ENCODE results near the gene NHERF1. TPM values are rescaled to one million over a fixed set of nuclear protein-coding genes. Genes with fewer than 3 reads are reported as not detected.

The NHERF1 gene
- total and polyA plus RNA-seq, 2 of the 13 experiments (the other 11 are each of a cell fraction or from before 2014, with no cell fraction given): 169 to 269 TPM

DNA sequence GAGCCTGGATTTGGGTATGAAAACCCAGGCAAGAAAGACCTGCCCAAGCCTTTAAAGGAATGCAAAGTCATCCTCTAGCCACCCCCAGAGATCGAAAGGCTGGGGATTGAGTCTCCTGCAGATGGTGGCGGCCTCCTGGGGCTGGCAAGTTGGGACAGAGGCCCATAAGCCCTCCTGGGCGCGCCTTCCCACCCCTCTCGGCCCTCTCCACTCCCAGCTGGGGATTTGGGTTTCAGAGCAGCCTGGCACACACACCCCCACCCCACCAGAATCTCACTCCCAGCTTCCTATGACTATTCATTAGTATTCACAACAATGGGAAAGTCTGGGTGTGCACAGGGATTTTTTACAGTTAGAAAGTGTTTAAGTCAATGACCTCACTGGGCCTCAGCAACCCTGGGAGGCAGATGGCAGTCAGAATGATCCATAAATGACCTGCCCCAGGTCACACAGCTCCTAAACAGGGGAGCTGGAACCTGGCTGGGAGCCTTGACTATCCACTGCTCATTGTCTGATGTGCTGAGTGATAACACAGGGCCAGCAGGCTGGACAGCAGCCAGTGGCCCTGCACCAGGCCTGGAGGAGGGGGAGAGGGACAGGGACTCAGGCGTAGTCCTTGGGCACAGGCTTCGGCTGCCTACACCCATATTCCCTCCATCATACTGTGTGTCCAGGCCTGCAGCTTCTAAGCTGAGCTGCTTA, 12.1 kb downstream of the NHERF1 start (continued):
- TF ChIP-seq ZEB1 (IDR thresholded peaks at IDR 0.05; ENCODE audit: insufficient replicate concordance, low read depth) (no peak), CCAR2 (optimal IDR thresholded peaks at IDR 0.05; ENCODE audit: low read depth, low read length) (no peak), SOX5 (CRISPR knock-in tag; IDR thresholded peaks at IDR 0.05; ENCODE audit: borderline replicate concordance) (peak; percentile 61; the same call in 1 of the 2 replicates), ZNF761 (CRISPR knock-in tag; conservative IDR thresholded peaks at IDR 0.05) (0 out of 2 replicates have a peak, but pooled peaks have one; percentile 24), RBM39 (IDR thresholded peaks at IDR 0.05; ENCODE audit: low read depth, low read length, poor library complexity, severe bottlenecking) (peak; percentile 18), JDP2 (CRISPR knock-in tag; IDR thresholded peaks at IDR 0.05; ENCODE audit: borderline replicate concordance) (no peak), NR2F6 (IDR thresholded peaks at IDR 0.05) (peak; percentile 14; the same call in 1 of the 2 replicates), NR2F6 (CRISPR knock-in tag; IDR thresholded peaks at IDR 0.05) (peak; percentile 37; the same call in 1 of the 2 replicates), HNRNPL (IDR thresholded peaks at IDR 0.05; ENCODE audit: low read depth, low read length) (0 out of 2 replicates have a peak, but pooled peaks have one; percentile 4), HDAC1 (CRISPR knock-in tag; IDR thresholded peaks at IDR 0.05) (0 out of 2 replicates have a peak, but pooled peaks have one; percentile 33)
- TF ChIP-seq, protein P1, sequence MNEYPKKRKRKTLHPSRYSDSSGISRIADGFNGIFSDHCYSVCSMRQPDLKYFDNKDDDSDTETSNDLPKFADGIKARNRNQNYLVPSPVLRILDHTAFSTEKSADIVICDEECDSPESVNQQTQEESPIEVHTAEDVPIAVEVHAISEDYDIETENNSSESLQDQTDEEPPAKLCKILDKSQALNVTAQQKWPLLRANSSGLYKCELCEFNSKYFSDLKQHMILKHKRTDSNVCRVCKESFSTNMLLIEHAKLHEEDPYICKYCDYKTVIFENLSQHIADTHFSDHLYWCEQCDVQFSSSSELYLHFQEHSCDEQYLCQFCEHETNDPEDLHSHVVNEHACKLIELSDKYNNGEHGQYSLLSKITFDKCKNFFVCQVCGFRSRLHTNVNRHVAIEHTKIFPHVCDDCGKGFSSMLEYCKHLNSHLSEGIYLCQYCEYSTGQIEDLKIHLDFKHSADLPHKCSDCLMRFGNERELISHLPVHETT (CRISPR knock-in tag; conservative IDR thresholded peaks at IDR 0.05): no peak
- TF ChIP-seq, protein P2, sequence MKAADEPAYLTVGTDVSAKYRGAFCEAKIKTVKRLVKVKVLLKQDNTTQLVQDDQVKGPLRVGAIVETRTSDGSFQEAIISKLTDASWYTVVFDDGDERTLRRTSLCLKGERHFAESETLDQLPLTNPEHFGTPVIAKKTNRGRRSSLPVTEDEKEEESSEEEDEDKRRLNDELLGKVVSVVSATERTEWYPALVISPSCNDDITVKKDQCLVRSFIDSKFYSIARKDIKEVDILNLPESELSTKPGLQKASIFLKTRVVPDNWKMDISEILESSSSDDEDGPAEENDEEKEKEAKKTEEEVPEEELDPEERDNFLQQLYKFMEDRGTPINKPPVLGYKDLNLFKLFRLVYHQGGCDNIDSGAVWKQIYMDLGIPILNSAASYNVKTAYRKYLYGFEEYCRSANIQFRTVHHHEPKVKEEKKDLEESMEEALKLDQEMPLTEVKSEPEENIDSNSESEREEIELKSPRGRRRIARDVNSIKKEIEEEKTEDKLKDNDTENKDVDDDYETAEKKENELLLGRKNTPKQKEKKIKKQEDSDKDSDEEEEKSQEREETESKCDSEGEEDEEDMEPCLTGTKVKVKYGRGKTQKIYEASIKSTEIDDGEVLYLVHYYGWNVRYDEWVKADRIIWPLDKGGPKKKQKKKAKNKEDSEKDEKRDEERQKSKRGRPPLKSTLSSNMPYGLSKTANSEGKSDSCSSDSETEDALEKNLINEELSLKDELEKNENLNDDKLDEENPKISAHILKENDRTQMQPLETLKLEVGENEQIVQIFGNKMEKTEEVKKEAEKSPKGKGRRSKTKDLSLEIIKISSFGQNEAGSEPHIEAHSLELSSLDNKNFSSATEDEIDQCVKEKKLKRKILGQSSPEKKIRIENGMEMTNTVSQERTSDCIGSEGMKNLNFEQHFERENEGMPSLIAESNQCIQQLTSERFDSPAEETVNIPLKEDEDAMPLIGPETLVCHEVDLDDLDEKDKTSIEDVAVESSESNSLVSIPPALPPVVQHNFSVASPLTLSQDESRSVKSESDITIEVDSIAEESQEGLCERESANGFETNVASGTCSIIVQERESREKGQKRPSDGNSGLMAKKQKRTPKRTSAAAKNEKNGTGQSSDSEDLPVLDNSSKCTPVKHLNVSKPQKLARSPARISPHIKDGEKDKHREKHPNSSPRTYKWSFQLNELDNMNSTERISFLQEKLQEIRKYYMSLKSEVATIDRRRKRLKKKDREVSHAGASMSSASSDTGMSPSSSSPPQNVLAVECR (CRISPR knock-in tag; IDR thresholded peaks at IDR 0.05; ENCODE audit: borderline replicate concordance): 0 out of 2 replicates have a peak, but pooled peaks have one; percentile 5
- TF ChIP-seq, protein P3, sequence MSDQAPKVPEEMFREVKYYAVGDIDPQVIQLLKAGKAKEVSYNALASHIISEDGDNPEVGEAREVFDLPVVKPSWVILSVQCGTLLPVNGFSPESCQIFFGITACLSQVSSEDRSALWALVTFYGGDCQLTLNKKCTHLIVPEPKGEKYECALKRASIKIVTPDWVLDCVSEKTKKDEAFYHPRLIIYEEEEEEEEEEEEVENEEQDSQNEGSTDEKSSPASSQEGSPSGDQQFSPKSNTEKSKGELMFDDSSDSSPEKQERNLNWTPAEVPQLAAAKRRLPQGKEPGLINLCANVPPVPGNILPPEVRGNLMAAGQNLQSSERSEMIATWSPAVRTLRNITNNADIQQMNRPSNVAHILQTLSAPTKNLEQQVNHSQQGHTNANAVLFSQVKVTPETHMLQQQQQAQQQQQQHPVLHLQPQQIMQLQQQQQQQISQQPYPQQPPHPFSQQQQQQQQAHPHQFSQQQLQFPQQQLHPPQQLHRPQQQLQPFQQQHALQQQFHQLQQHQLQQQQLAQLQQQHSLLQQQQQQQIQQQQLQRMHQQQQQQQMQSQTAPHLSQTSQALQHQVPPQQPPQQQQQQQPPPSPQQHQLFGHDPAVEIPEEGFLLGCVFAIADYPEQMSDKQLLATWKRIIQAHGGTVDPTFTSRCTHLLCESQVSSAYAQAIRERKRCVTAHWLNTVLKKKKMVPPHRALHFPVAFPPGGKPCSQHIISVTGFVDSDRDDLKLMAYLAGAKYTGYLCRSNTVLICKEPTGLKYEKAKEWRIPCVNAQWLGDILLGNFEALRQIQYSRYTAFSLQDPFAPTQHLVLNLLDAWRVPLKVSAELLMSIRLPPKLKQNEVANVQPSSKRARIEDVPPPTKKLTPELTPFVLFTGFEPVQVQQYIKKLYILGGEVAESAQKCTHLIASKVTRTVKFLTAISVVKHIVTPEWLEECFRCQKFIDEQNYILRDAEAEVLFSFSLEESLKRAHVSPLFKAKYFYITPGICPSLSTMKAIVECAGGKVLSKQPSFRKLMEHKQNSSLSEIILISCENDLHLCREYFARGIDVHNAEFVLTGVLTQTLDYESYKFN (CRISPR knock-in tag; conservative IDR thresholded peaks at IDR 0.05): peak; percentile 42
- TF ChIP-seq, protein P4, sequence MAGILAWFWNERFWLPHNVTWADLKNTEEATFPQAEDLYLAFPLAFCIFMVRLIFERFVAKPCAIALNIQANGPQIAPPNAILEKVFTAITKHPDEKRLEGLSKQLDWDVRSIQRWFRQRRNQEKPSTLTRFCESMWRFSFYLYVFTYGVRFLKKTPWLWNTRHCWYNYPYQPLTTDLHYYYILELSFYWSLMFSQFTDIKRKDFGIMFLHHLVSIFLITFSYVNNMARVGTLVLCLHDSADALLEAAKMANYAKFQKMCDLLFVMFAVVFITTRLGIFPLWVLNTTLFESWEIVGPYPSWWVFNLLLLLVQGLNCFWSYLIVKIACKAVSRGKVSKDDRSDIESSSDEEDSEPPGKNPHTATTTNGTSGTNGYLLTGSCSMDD (CRISPR knock-in tag; IDR thresholded peaks at IDR 0.05): no peak
- TF ChIP-seq, protein P5, sequence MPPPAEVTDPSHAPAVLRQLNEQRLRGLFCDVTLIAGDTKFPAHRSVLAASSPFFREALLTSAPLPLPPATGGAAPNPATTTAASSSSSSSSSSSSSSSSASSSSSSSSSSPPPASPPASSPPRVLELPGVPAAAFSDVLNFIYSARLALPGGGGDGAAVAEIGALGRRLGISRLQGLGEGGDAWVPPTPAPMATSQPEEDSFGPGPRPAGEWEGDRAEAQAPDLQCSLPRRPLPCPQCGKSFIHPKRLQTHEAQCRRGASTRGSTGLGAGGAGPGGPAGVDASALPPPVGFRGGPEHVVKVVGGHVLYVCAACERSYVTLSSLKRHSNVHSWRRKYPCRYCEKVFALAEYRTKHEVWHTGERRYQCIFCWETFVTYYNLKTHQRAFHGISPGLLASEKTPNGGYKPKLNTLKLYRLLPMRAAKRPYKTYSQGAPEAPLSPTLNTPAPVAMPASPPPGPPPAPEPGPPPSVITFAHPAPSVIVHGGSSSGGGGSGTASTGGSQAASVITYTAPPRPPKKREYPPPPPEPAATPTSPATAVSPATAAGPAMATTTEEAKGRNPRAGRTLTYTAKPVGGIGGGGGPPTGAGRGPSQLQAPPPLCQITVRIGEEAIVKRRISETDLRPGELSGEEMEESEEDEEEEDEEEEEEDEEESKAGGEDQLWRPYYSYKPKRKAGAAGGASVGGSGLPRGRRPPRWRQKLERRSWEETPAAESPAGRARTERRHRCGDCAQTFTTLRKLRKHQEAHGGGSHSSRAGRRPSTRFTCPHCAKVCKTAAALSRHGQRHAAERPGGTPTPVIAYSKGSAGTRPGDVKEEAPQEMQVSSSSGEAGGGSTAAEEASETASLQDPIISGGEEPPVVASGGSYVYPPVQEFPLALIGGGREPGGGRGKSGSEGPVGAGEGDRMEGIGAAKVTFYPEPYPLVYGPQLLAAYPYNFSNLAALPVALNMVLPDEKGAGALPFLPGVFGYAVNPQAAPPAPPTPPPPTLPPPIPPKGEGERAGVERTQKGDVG (CRISPR knock-in tag; IDR thresholded peaks at IDR 0.05; ENCODE audit: borderline replicate concordance): no peak
